ENCODE data around the gene SNHG17.

GRCh38 chr20:38450412-38450975, 15.4 kb upstream of the SNHG17 start:
- TF ChIP-seq CTCF (IDR thresholded peaks at IDR 0.05) (no peak), POLR2A (IDR thresholded peaks at IDR 0.05) (no peak), EP300 (IDR thresholded peaks at IDR 0.05) (no peak)

Measured in stomach (tissue), 4 donors.